ENCODE data around the gene MTARC1.

Gene MTARC1

GRCh38 chr1:220772846-220773245 is 13.9 kb upstream of the MTARC1 start:
- DNase-seq: no peak

GRCh38 chr1:220775240-220775853 is 11.4 kb upstream of the MTARC1 start:
- peak; percentile 35 to 40 for DNase-seq

GRCh38 chr1:220776254-220776653 is 10.5 kb upstream of the MTARC1 start:
- no peak for DNase-seq

- DNase-seq: peak; percentile 67 to 70
Measured at GRCh38 chr1:220776720-220777326, 9.9 kb upstream of the MTARC1 start.

GRCh38 chr1:220783453-220783852 is 3.3 kb upstream of the MTARC1 start:
- DNase-seq: no peak

GRCh38 chr1:220784751-220785150 is 2.0 kb upstream of the MTARC1 start:
- DNase-seq: no peak

- DNase-seq: no peak
Measured at GRCh38 chr1:220785166-220786056, 1.3 kb upstream of the MTARC1 start.

GRCh38 chr1:220786057-220786336 is 716 bp upstream of the MTARC1 start:
- no peak for DNase-seq

GRCh38 chr1:220787069-220787619 is 431 bp downstream of the MTARC1 start:
- no peak for DNase-seq

GRCh38 chr1:220788900-220789299 is 2.2 kb downstream of the MTARC1 start:
- DNase-seq: no peak

- DNase-seq: no peak
Measured at GRCh38 chr1:220789532-220790147, 2.9 kb downstream of the MTARC1 start.

GRCh38 chr1:220791285-220791684 is 4.6 kb downstream of the MTARC1 start:
- DNase-seq: no peak

GRCh38 chr1:220791956-220792355 is 5.2 kb downstream of the MTARC1 start:
- DNase-seq: no peak

GRCh38 chr1:220796530-220796929 is 9.8 kb downstream of the MTARC1 start:
- no peak for DNase-seq

GRCh38 chr1:220797044-220797443 is 10.3 kb downstream of the MTARC1 start:
- no peak for DNase-seq

- no peak for DNase-seq
Measured at GRCh38 chr1:220797553-220797952, 10.8 kb downstream of the MTARC1 start.

GRCh38 chr1:220798338-220798737 is 11.6 kb downstream of the MTARC1 start:
- DNase-seq: no peak

GRCh38 chr1:220800262-220800661 is 13.5 kb downstream of the MTARC1 start:
- no peak for DNase-seq

GRCh38 chr1:220803401-220804201 is 16.9 kb downstream of the MTARC1 start:
- DNase-seq: peak in 1 of 2 donors; percentile 19

- DNase-seq: no peak
Measured at GRCh38 chr1:220804202-220804586, 17.5 kb downstream of the MTARC1 start.

- DNase-seq: no peak
Measured at GRCh38 chr1:220806408-220806807, 19.7 kb downstream of the MTARC1 start.

- no peak for DNase-seq
Measured at GRCh38 chr1:220807726-220808125, 21.0 kb downstream of the MTARC1 start.
